Retinal pigment epithelial cell (primary cell): ENCODE measurements around the gene NCKAP5.

Source experiments
- DNase-seq: peaks from one replicate; pipeline ENCODE4 v3.0.0-alpha.2; 2010; ENCODE audit warnings: low read depth
- H3K4me3 ChIP-seq: 2 replicates; pipeline ENCODE4 v1.5.1; 2011; ENCODE audit warnings: mild to moderate bottlenecking, low read length, control low read depth, moderate library complexity
- TF ChIP-seq, protein P1 (sequence below): conservative IDR thresholded peaks from 2 replicates; pipeline ENCODE4 v1.5.1; 2011; ENCODE audit warnings: low read depth, low read length, control low read depth, inconsistent platforms

NCKAP5 gene

DNA sequence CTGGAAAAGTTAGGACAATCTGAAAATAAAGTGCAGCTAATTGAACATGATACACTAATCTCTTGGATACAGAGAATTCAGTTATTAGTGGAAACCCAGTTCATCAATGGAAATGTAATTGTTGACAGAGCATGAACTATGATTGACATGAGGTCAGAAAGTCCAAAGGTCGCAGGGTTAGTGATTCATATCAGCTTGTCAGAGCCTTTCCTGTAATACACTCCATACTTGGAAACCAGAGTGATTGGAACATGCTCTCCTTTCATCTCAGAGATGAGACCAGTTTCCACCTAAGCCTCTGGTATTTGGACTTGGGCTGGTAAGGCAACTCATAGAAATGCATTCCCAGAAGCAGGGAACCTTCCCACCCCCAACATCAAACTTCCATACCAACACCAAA, 8.5 kb upstream of the NCKAP5 start:
- H3K4me3 ChIP-seq, result no peak overlapping the region
- TF ChIP-seq, protein P1, sequence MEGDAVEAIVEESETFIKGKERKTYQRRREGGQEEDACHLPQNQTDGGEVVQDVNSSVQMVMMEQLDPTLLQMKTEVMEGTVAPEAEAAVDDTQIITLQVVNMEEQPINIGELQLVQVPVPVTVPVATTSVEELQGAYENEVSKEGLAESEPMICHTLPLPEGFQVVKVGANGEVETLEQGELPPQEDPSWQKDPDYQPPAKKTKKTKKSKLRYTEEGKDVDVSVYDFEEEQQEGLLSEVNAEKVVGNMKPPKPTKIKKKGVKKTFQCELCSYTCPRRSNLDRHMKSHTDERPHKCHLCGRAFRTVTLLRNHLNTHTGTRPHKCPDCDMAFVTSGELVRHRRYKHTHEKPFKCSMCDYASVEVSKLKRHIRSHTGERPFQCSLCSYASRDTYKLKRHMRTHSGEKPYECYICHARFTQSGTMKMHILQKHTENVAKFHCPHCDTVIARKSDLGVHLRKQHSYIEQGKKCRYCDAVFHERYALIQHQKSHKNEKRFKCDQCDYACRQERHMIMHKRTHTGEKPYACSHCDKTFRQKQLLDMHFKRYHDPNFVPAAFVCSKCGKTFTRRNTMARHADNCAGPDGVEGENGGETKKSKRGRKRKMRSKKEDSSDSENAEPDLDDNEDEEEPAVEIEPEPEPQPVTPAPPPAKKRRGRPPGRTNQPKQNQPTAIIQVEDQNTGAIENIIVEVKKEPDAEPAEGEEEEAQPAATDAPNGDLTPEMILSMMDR, result no peak
- no peak for DNase-seq

DNA sequence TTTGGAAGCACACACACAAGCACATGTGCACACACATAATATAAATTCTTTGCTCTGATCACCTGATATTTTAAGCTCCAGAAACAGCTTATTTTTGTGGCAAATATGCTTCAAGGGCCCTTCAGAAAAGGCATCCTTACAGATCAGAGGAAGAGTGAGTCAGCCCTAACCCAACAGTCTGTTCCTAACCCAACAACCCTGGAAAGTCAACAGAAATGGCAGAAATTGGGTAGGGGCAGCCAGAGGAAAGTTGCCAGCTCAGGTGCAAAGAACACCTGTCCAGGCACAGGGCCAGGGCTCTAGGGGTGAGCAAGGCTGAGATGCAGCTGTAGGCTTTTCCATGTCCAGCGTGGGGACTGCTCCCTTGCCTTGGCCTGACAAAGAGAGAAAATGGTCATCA, 6.4 kb upstream of the NCKAP5 start:
- H3K4me3 ChIP-seq, result no peak overlapping the region
- TF ChIP-seq, protein P1, result no peak
- peak; percentile 51 for DNase-seq

DNA sequence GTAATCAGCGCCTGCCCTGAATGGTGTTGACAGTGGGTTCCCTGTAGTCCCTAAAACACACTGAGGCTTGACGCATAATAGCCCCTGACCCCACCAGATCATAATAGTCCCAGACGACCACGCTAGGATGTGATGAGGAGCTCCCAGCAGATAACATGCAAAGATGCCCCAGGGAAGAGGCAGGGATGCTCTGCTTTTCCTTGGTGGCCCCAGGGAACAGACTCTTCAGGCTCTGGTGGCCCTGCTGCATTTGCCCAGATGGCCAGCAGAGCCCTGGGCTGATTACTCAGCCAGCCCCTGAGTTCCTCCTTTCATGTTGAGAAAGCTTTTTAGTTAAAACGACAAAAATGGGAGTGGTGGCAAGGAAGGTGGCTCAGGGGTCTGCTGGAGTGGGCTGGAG, 5.9 kb upstream of the NCKAP5 start:
- no peak overlapping the region for H3K4me3 ChIP-seq
- TF ChIP-seq, protein P1, result no peak
- DNase-seq, result no peak

DNA sequence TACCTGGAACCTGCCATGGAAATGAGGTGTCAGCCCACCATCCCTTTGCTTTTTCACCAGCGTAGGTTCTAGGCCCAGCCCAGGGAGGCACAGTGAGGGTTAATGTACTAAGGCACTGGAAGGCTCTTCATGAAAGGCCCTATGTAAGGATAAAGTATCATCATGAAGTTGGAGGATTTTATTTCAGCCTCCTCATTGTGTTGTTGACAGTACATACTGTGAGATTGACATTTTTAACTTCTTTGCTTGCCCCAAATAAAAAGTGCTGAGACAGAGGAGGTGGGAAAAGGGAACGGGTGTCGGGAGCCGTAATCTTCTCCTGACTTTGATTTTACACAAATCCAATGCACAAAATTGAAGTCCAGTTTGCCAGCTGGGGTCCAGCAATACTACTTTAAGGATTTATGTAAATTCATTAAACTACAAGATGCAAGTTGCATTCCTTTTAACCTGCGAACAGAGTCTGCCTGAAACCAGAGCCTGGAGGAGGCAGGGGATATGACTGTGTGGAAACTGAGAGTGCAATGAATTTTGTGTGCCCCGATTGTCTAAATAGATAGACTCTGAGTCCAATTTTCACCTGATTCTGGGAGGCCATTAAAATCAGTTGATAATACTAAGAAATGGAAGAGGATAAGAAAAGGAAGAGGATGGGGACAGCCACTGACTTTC, 5.4 kb upstream of the NCKAP5 start:
- H3K4me3 ChIP-seq, result no peak overlapping the region
- TF ChIP-seq, protein P1, result no peak
- no peak for DNase-seq

DNA sequence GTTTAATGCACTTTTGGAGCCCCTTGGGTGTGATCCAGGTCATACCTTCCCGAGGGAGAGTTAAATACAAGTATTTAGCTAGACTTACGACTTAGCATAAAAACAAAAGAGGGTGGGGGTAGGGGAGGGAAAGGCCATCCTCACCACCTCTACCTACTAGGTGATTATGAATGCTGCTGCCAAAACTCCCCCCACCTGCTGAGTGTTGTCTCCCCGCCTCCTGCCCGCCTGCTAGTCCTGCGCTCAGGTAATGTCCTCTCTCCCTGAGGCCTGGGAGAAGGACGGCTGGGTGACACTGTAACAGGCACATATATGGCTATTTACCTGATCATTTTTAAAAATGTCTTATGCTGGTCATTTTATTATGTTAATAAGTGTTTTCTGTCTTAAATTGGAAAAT, 3.0 kb upstream of the NCKAP5 start:
- DNase-seq, result no peak
- TF ChIP-seq, protein P1, result no peak
- H3K4me3 ChIP-seq, result no peak overlapping the region

DNA sequence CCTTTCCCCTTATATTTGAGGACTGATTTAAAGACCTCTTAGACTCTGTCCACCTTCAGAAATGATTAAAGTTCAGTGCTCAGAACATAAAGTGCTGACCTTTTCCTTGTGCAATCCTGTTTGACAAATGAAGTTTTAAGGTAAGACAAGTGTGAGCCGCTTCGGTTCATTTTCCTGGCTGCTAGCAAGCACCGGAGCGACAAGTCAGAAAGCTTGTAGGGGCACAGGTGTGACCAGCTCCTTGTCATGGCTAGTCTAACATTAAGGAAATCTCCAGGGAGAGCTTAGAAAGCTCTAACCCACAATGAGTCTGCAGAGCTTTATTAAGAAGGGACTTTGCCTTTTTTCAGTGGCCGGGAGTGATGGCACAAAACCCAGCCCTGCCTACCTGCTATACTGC, 2.3 kb upstream of the NCKAP5 start:
- no peak overlapping the region for H3K4me3 ChIP-seq
- TF ChIP-seq, protein P1, result no peak
- no peak for DNase-seq

DNA sequence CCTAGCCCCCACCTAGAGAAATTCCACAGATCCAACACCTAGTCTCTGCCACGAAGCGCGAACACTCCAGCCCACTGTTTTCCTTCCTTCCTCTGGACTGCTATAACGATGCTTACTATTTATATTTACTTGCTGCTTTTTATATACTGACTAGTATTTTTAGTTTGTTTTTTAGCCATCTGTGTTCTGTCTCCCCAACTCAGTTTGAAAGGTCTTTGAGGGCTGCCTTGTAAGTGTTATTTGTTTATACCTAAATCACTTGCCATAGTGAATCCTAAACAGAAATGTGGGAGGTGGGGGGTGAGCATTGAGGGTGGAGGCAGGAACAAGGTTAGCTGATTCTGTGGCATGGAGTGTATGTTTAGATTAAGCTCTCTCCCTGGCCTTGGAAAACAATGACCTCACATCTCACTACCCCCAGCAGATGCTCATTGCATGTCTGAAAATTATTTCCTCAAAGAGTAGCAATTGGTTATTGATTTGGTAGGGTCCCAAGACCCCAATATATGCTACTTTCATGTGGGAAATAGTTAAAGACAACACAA, 1.1 kb upstream of the NCKAP5 start:
- no peak for DNase-seq

More for the DNA sequence above, 1.1 kb upstream of the NCKAP5 start:
- no peak overlapping the region for H3K4me3 ChIP-seq
- TF ChIP-seq, protein P1, result no peak
